ENCODE measurements around the gene ATP1B4.
"Not testable (repeated sequence)": the region's sequence is repeated elsewhere in the genome, so short reads cannot be mapped to it uniquely, and the experiment has no call there.

Gene ATP1B4

GRCh38 chrX:120361764-120362305 is at the start of gene ATP1B4:
Gene ATP1B4, plus strand, starts transcription at chrX:120362089. Its CDS starts 80 bp downstream, at chrX:120362169.
- no peak for DNase-seq

- no peak for DNase-seq
Measured at GRCh38 chrX:120315776-120316175, 46.1 kb upstream of the ATP1B4 start.

- DNase-seq: no peak
Measured at GRCh38 chrX:120316587-120317283, 45.2 kb upstream of the ATP1B4 start.

- DNase-seq: no peak
Measured at GRCh38 chrX:120318411-120318810, 43.5 kb upstream of the ATP1B4 start.

- no peak for DNase-seq
Measured at GRCh38 chrX:120321520-120322281, 40.2 kb upstream of the ATP1B4 start.

GRCh38 chrX:120331116-120331515 is 30.8 kb upstream of the ATP1B4 start:
- no peak for DNase-seq

GRCh38 chrX:120332394-120332793 is 29.5 kb upstream of the ATP1B4 start:
- DNase-seq: no peak

GRCh38 chrX:120334151-120334550 is 27.7 kb upstream of the ATP1B4 start:
- no peak for DNase-seq

GRCh38 chrX:120334603-120335002 is 27.3 kb upstream of the ATP1B4 start:
- DNase-seq: no peak

- DNase-seq: no peak
Measured at GRCh38 chrX:120335289-120335688, 26.6 kb upstream of the ATP1B4 start.

- DNase-seq: no peak
Measured at GRCh38 chrX:120336899-120337298, 25.0 kb upstream of the ATP1B4 start.

- DNase-seq: not testable (repeated sequence)
Measured at GRCh38 chrX:120344566-120344965, 17.3 kb upstream of the ATP1B4 start.

- DNase-seq: no peak
Measured at GRCh38 chrX:120350450-120351138, 11.3 kb upstream of the ATP1B4 start.

GRCh38 chrX:120356084-120356483 is 5.8 kb upstream of the ATP1B4 start:
- DNase-seq: no peak

- DNase-seq: no peak
Measured at GRCh38 chrX:120357186-120357585, 4.7 kb upstream of the ATP1B4 start.

GRCh38 chrX:120358737-120359456 is 3.0 kb upstream of the ATP1B4 start:
- peak; percentile 18 for DNase-seq

GRCh38 chrX:120365320-120365719 is 3.4 kb downstream of the ATP1B4 start:
- DNase-seq: peak; percentile 58

- no peak for DNase-seq
Measured at GRCh38 chrX:120365968-120366367, 4.1 kb downstream of the ATP1B4 start.

- no peak for DNase-seq
Measured at GRCh38 chrX:120366794-120367193, 4.9 kb downstream of the ATP1B4 start.

- DNase-seq: no peak
Measured at GRCh38 chrX:120367402-120368109, 5.7 kb downstream of the ATP1B4 start.

- no peak for DNase-seq
Measured at GRCh38 chrX:120372667-120373370, 10.9 kb downstream of the ATP1B4 start.
